SK-N-SH treated with all-trans-retinoic acid at 6 μM for 48 hours (cell line): ENCODE results near the gene FITM1.

ENCODE experiments used
- ATAC-seq: fragments of 200-7000 bp; cut with Tn5 transposase; 3 replicates; pipeline ENCODE4 v1.9.1; 2020; ENCODE audit warnings: mild to moderate bottlenecking, moderate library complexity
- BACH2 ChIP-seq: fragments of 250-450 bp; sonication (Bioruptor Pico); IDR thresholded peaks from 2 replicates; pipeline ENCODE4 v1.9.0; 2021; ENCODE audit warnings: mild to moderate bottlenecking, borderline replicate concordance
- CREB5 ChIP-seq: fragments of 250-450 bp; sonication (Bioruptor Pico); IDR thresholded peaks from 2 replicates; pipeline ENCODE4 v1.5.1; 2020; ENCODE audit warnings: low read depth, mild to moderate bottlenecking, moderate library complexity
- CSDC2 ChIP-seq: fragments of 250-450 bp; sonication (Bioruptor Pico); IDR thresholded peaks from 2 replicates; pipeline ENCODE4 v1.5.0; 2020; ENCODE audit warnings: mild to moderate bottlenecking, moderate library complexity
- CSRNP3 ChIP-seq: fragments of 250-450 bp; sonication (Bioruptor Pico); IDR thresholded peaks from 2 replicates; pipeline ENCODE4 v1.5.1; 2021; ENCODE audit warnings: mild to moderate bottlenecking, moderate library complexity
- ESRRG ChIP-seq: fragments of 250-450 bp; sonication (Bioruptor Pico); IDR thresholded peaks from 2 replicates; pipeline ENCODE4 v1.6.1; 2021; ENCODE audit warnings: mild to moderate bottlenecking
- GLIS3 ChIP-seq: fragments of 250-450 bp; sonication (Bioruptor Pico); IDR thresholded peaks from 2 replicates; pipeline ENCODE4 v1.5.0; 2020; ENCODE audit warnings: mild to moderate bottlenecking, moderate library complexity
- OSR1 ChIP-seq: fragments of 250-450 bp; sonication (Bioruptor Pico); IDR thresholded peaks from 2 replicates; pipeline ENCODE4 v1.8.0; 2022; ENCODE audit warnings: moderate library complexity, mild to moderate bottlenecking, inconsistent platforms
- PATZ1 ChIP-seq: fragments of 250-450 bp; sonication (Bioruptor Pico); IDR thresholded peaks from 2 replicates; pipeline ENCODE4 v1.8.0; 2020; ENCODE audit warnings: mild to moderate bottlenecking, moderate library complexity, borderline replicate concordance
- POU6F1 ChIP-seq: fragments of 250-450 bp; sonication (Bioruptor Pico); IDR thresholded peaks from 2 replicates; pipeline ENCODE4 v1.8.0; 2021; ENCODE audit warnings: low read depth, mild to moderate bottlenecking, moderate library complexity, borderline replicate concordance
- PPARA ChIP-seq: fragments of 250-450 bp; sonication (Bioruptor Pico); IDR thresholded peaks from 2 replicates; pipeline ENCODE4 v1.5.0; 2020; ENCODE audit warnings: mild to moderate bottlenecking, borderline replicate concordance
- RARB ChIP-seq: fragments of 250-450 bp; sonication (Bioruptor Pico); IDR thresholded peaks from 2 replicates; pipeline ENCODE4 v1.8.0; 2021; ENCODE audit warnings: mild to moderate bottlenecking, moderate library complexity
- SNAI2 ChIP-seq: fragments of 250-450 bp; sonication (Bioruptor Pico); IDR thresholded peaks from 2 replicates; pipeline ENCODE4 v1.5.0; 2020; ENCODE audit warnings: mild to moderate bottlenecking, moderate library complexity
- TCF4 ChIP-seq: fragments of 250-450 bp; sonication (Bioruptor Pico); IDR thresholded peaks from 2 replicates; pipeline ENCODE4 v1.8.0; 2021; ENCODE audit warnings: mild to moderate bottlenecking, moderate library complexity, borderline replicate concordance
- TSHZ2 ChIP-seq: fragments of 250-450 bp; sonication (Bioruptor Pico); IDR thresholded peaks from 2 replicates; pipeline ENCODE4 v1.5.0; 2020; ENCODE audit warnings: mild to moderate bottlenecking, moderate library complexity
- ZC3H10 ChIP-seq: fragments of 250-450 bp; sonication (Bioruptor Pico); IDR thresholded peaks from 2 replicates; pipeline ENCODE4 v1.5.1; 2021; ENCODE audit warnings: mild to moderate bottlenecking, moderate library complexity
- ZFP3 ChIP-seq: fragments of 250-450 bp; sonication (Bioruptor Pico); IDR thresholded peaks from 2 replicates; pipeline ENCODE4 v1.5.0; 2020; ENCODE audit warnings: mild to moderate bottlenecking, moderate library complexity
- ZFP30 ChIP-seq: fragments of 450-650 bp; formaldehyde crosslinking; IDR thresholded peaks from 2 replicates; pipeline ENCODE4 v1.5.0; 2022; ENCODE audit warnings: mild to moderate bottlenecking, moderate library complexity
- ZNF70 ChIP-seq: fragments of 450-650 bp; formaldehyde crosslinking; IDR thresholded peaks from 2 replicates; pipeline ENCODE4 v1.5.0; 2020; ENCODE audit warnings: mild to moderate bottlenecking, moderate library complexity
- ZNF8 ChIP-seq: fragments of 450-650 bp; formaldehyde crosslinking; IDR thresholded peaks from 2 replicates; pipeline ENCODE4 v1.5.0; 2020; ENCODE audit warnings: mild to moderate bottlenecking, moderate library complexity

The FITM1 gene

GRCh38 chr14:24139272-24139934 is 8.9 kb downstream of the FITM1 start:
- TF ChIP-seq CSRNP3 (CRISPR knock-in tag), result no peak
- no peak for TF ChIP-seq ZNF70 (CRISPR knock-in tag)
- TF ChIP-seq TSHZ2 (CRISPR knock-in tag), result no peak
- TF ChIP-seq RARB (CRISPR knock-in tag), result no peak
- TF ChIP-seq PATZ1 (CRISPR knock-in tag), result no peak
- TF ChIP-seq PPARA (CRISPR knock-in tag), result no peak
- TF ChIP-seq CREB5 (CRISPR knock-in tag), result no peak
- TF ChIP-seq ESRRG (CRISPR knock-in tag), result no peak
- TF ChIP-seq ZFP3 (CRISPR knock-in tag), result no peak
- no peak for TF ChIP-seq OSR1 (CRISPR knock-in tag)
- no peak for TF ChIP-seq GLIS3 (CRISPR knock-in tag)
- TF ChIP-seq CSDC2 (CRISPR knock-in tag), result no peak
- TF ChIP-seq ZC3H10 (CRISPR knock-in tag), result no peak
- TF ChIP-seq BACH2, result no peak
- no peak for ATAC-seq

- peak; percentile 93 for ATAC-seq
- no peak for TF ChIP-seq TCF4
- no peak for TF ChIP-seq SNAI2 (CRISPR knock-in tag)
- TF ChIP-seq RARB (CRISPR knock-in tag), result no peak
- TF ChIP-seq ZNF8 (CRISPR knock-in tag), result no peak
- TF ChIP-seq CSRNP3 (CRISPR knock-in tag), result 0 out of 2 replicates have a peak, but pooled peaks have one; percentile 31
- TF ChIP-seq, all 23 proteins: peak for 1
Measured at GRCh38 chr14:24141097-24141880, 10.8 kb downstream of the FITM1 start, which contains the start of gene EMC9. TSS of gene EMC9 (minus strand) at chr14:24141591. CDS start at chr14:24141304, 287 bp downstream.

GRCh38 chr14:24143511-24143910 is 13.1 kb downstream of the FITM1 start:
- TF ChIP-seq POU6F1 (CRISPR knock-in tag) (no peak), SNAI2 (CRISPR knock-in tag) (no peak), ZNF8 (CRISPR knock-in tag) (no peak), ZFP3 (CRISPR knock-in tag) (no peak), ZFP30 (CRISPR knock-in tag) (no peak), CSRNP3 (CRISPR knock-in tag) (no peak)
- no peak for ATAC-seq
